ENCODE results near the gene MAGIX. TPM values are rescaled to one million over a fixed set of nuclear protein-coding genes. Genes with fewer than 3 reads are reported as not detected.

The MAGIX gene
- polyA plus RNA-seq, 4 donors, result 3.1 to 10.0 (median 6.4) TPM

- WGBS, 3 donors, result 43 to 65% (median 48%) methylated on average over 3 of the region's 3 CpGs
- no peak for FAIRE-seq
- H3K27ac ChIP-seq (ENCODE audit: low read depth in 1 of 3, low read length in 2 of 3), result no peak overlapping the region
These were observed 12.2 kb downstream of the MAGIX start for GRCh38 chrX:49174723-49175122.

DNA sequence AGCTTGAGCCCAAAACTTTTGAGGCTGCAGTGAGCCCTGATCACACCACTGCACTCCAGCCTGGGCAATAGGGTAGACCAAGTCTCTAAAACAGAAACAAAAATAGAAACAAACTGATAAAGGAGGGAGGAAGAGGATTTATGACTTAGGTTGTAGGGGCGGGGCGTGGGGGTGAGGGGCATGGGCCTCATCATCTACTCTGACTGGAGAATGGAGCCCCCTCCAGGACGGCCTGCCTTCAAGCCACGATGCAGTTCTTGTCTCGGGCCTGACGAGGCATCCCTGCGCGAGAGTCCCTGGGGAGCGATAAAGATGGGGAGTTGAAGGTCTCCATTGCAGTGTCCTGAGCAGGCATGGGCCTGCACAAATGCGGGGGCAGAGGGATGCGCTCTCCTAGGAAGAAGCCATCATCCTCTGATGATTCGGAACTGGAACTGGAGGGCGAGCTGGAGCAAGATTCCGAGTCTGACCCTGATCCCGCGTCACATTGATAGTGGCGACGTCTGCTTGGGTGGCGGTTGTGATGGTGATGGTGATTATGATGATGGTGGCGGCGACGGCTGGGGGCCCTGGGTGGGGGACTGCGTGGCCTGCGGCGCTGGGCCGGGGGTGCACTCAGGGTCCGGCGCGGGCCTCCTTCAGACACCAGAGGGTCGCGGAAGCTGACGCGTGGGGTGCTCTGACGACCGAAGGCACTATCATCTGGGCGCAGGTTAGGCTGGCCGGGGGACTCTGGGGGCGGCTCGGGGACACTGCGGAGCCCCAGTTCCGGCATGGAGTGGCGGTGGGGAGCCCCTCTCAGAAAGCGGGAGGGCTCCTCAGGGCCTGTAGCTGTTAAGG lies 13.1 kb downstream of the MAGIX start:
- peaks cover 0 to 64% (median 9%) of the 10 kb centered on the region in 3 donors for H3K36me3 ChIP-seq (ENCODE audit: control insufficient read depth in 3 of 3, insufficient read depth in 2 of 3, low read depth in 1 of 3, low read length in 3 of 3)
- 90 to 93% (median 92%) methylated on average over 21 to 43 of the region's 43 CpGs for WGBS, 3 donors
- no peaks in the 10 kb centered on the region for H3K27me3 ChIP-seq (ENCODE audit: control insufficient read depth in 3 of 3, insufficient read depth in 3 of 3, low read length in 3 of 3)
- H3K27ac ChIP-seq (ENCODE audit: low read depth in 1 of 3, low read length in 2 of 3), result no peak overlapping the region
- no peaks in the 10 kb centered on the region for H3K9me3 ChIP-seq (ENCODE audit: control insufficient read depth in 2 of 2, insufficient read depth in 1 of 2, low read depth in 1 of 2, low read length in 1 of 2)
- FAIRE-seq (no peak), DNase-seq (no peak)
- H3K4me3 ChIP-seq (ENCODE audit: low read depth in 1 of 3, low read length in 3 of 3), result no peak overlapping the region
- H3K4me1 ChIP-seq (ENCODE audit: control insufficient read depth in 3 of 3, insufficient read depth in 2 of 3, low read depth in 1 of 3, low read length in 2 of 3), result peaks cover 0 to 5% (median 0%) of the 10 kb centered on the region in 3 donors

More at GRCh38 chrX:49174723-49175122, 12.2 kb downstream of the MAGIX start:
- Histone ChIP-seq H3K4me1 (ENCODE audit: control insufficient read depth in 3 of 3, insufficient read depth in 2 of 3, low read depth in 1 of 3, low read length in 2 of 3) (peaks cover 0 to 5% (median 0%) of the 10 kb centered on the region in 3 donors), H3K4me3 (ENCODE audit: low read depth in 1 of 3, low read length in 3 of 3) (no peak overlapping the region), H3K9me3 (ENCODE audit: control insufficient read depth in 2 of 2, insufficient read depth in 1 of 2, low read depth in 1 of 2, low read length in 1 of 2) (no peaks in the 10 kb centered on the region), H3K27me3 (ENCODE audit: control insufficient read depth in 3 of 3, insufficient read depth in 3 of 3, low read length in 3 of 3) (no peaks in the 10 kb centered on the region), H3K36me3 (ENCODE audit: control insufficient read depth in 3 of 3, insufficient read depth in 2 of 3, low read depth in 1 of 3, low read length in 3 of 3) (peaks cover 0 to 62% (median 8%) of the 10 kb centered on the region in 3 donors)
- no peak for DNase-seq

- peak overlapping the region in 1 of 3 donors; percentile 45 for H3K27ac ChIP-seq (ENCODE audit: low read depth in 1 of 3, low read length in 2 of 3)
- H3K27me3 ChIP-seq (ENCODE audit: control insufficient read depth in 3 of 3, insufficient read depth in 3 of 3, low read length in 3 of 3), result no peaks in the 10 kb centered on the region
- no peak overlapping the region for H3K4me3 ChIP-seq (ENCODE audit: low read depth in 1 of 3, low read length in 3 of 3)
- FAIRE-seq (no peak), DNase-seq (peak in 1 of 2 donors; percentile 33)
- H3K9me3 ChIP-seq (ENCODE audit: control insufficient read depth in 2 of 2, insufficient read depth in 1 of 2, low read depth in 1 of 2, low read length in 1 of 2), result no peaks in the 10 kb centered on the region
- peaks cover 0 to 66% (median 9%) of the 10 kb centered on the region in 3 donors for H3K36me3 ChIP-seq (ENCODE audit: control insufficient read depth in 3 of 3, insufficient read depth in 2 of 3, low read depth in 1 of 3, low read length in 3 of 3)
- WGBS, 3 donors, result 54 to 68% (median 65%) methylated on average over 22 to 27 of the region's 27 CpGs
- H3K4me1 ChIP-seq (ENCODE audit: control insufficient read depth in 3 of 3, insufficient read depth in 2 of 3, low read depth in 1 of 3, low read length in 2 of 3), result peaks cover 0 to 5% (median 0%) of the 10 kb centered on the region in 3 donors
These were observed 14.1 kb downstream of the MAGIX start for GRCh38 chrX:49176421-49177326.

- Histone ChIP-seq H3K27ac (ENCODE audit: low read depth in 1 of 3, low read length in 2 of 3) (peak overlapping the region in 1 of 3 donors; percentile 41), H3K27me3 (ENCODE audit: control insufficient read depth in 3 of 3, insufficient read depth in 3 of 3, low read length in 3 of 3) (no peaks in the 10 kb centered on the region), H3K4me1 (ENCODE audit: control insufficient read depth in 3 of 3, insufficient read depth in 2 of 3, low read depth in 1 of 3, low read length in 2 of 3) (peaks cover 0 to 5% (median 0%) of the 10 kb centered on the region in 3 donors), H3K4me3 (ENCODE audit: low read depth in 1 of 3, low read length in 3 of 3) (no peak overlapping the region), H3K9me3 (ENCODE audit: control insufficient read depth in 2 of 2, insufficient read depth in 1 of 2, low read depth in 1 of 2, low read length in 1 of 2) (no peaks in the 10 kb centered on the region), H3K36me3 (ENCODE audit: control insufficient read depth in 3 of 3, insufficient read depth in 2 of 3, low read depth in 1 of 3, low read length in 3 of 3) (peaks cover 0 to 68% (median 9%) of the 10 kb centered on the region in 3 donors)
- FAIRE-seq (no peak), DNase-seq (peak in 1 of 2 donors; percentile 37)
- WGBS, 3 donors, result 52 to 76% (median 69%) methylated on average over 4 of the region's 4 CpGs
These were observed 14.8 kb downstream of the MAGIX start for GRCh38 chrX:49177338-49177833.

DNA sequence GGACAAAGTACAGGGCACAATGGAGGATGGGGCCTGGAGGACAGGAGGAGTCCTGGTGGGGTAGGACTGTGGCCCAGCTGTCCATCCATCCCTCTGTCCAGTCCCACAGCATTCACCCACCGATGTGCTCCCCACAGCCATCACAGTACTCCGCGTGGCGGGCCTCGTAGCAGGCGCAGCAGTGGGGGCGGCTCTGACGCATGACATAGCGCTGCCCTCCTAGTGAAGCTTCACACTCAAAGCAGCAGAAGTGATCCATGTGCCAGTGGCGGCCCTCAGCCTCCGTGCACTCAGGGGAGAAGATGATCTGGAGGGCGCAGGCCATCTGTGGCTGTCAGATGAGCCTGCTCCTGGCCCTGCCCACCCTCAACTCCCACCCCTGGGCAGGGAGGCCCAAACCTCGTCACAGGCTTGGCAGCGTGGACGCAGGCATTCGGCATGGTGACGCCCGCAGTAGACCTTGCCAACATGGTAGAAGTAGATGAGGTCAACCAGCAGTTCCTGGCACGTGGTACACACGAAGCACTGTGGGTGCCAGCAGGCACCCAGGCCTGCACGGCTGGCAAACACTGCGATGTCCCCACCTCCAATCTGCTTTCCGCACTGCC lies 15.4 kb downstream of the MAGIX start:
- peaks cover 0 to 3% (median 0%) of the 10 kb centered on the region in 3 donors for H3K4me1 ChIP-seq (ENCODE audit: control insufficient read depth in 3 of 3, insufficient read depth in 2 of 3, low read depth in 1 of 3, low read length in 2 of 3)
- DNase-seq (no peak), FAIRE-seq (no peak)
- peaks cover 0 to 70% (median 9%) of the 10 kb centered on the region in 3 donors for H3K36me3 ChIP-seq (ENCODE audit: control insufficient read depth in 3 of 3, insufficient read depth in 2 of 3, low read depth in 1 of 3, low read length in 3 of 3)
- H3K9me3 ChIP-seq (ENCODE audit: control insufficient read depth in 2 of 2, insufficient read depth in 1 of 2, low read depth in 1 of 2, low read length in 1 of 2), result no peaks in the 10 kb centered on the region
- H3K27me3 ChIP-seq (ENCODE audit: control insufficient read depth in 3 of 3, insufficient read depth in 3 of 3, low read length in 3 of 3), result no peaks in the 10 kb centered on the region
- H3K27ac ChIP-seq (ENCODE audit: low read depth in 1 of 3, low read length in 2 of 3), result no peak overlapping the region
- no peak overlapping the region for H3K4me3 ChIP-seq (ENCODE audit: low read depth in 1 of 3, low read length in 3 of 3)
- WGBS, 3 donors, result 91 to 95% (median 92%) methylated on average over 14 to 23 of the region's 23 CpGs

DNA sequence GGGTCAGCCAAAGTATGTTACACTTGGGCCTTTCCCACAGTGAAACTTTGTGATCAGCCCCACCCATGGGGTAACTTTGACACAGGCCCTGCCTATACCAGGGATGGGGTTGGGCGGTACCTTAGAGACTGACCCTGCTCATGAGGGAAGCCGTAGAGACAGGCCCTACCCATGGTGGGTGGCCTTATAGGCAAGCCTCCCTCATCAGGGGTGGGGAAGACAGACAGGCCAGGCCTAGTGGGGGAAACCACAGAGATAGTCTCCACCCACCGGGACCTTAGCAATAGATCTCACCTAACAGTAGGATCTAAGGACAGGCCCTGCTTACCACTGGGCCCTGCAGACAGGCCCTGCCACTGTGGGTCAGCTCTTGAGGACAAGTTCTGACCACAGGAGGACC lies 16.0 kb downstream of the MAGIX start:
- WGBS, 3 donors, result 83 to 88% (median 86%) methylated on average over 2 to 3 of the region's 3 CpGs
- no peak overlapping the region for H3K27ac ChIP-seq (ENCODE audit: low read depth in 1 of 3, low read length in 2 of 3)

GRCh38 chrX:49179358-49179757 lies 16.8 kb downstream of the MAGIX start:
- H3K4me3 ChIP-seq (ENCODE audit: low read depth in 1 of 3, low read length in 3 of 3), result no peak overlapping the region
- FAIRE-seq, result no peak
- no peaks in the 10 kb centered on the region for H3K27me3 ChIP-seq (ENCODE audit: control insufficient read depth in 3 of 3, insufficient read depth in 3 of 3, low read length in 3 of 3)
- peaks cover 0 to 3% (median 0%) of the 10 kb centered on the region in 3 donors for H3K4me1 ChIP-seq (ENCODE audit: control insufficient read depth in 3 of 3, insufficient read depth in 2 of 3, low read depth in 1 of 3, low read length in 2 of 3)
- 72 to 87% (median 83%) methylated on average over 2 of the region's 2 CpGs for whole genome bisulfite sequencing, 3 donors
- peaks cover 4 to 65% (median 4%) of the 10 kb centered on the region in 3 donors for H3K36me3 ChIP-seq (ENCODE audit: control insufficient read depth in 3 of 3, insufficient read depth in 2 of 3, low read depth in 1 of 3, low read length in 3 of 3)
- no peaks in the 10 kb centered on the region for H3K9me3 ChIP-seq (ENCODE audit: control insufficient read depth in 2 of 2, insufficient read depth in 1 of 2, low read depth in 1 of 2, low read length in 1 of 2)
- DNase-seq, result no peak
- no peak overlapping the region for H3K27ac ChIP-seq (ENCODE audit: low read depth in 1 of 3, low read length in 2 of 3)

More for the DNA sequence above, 16.0 kb downstream of the MAGIX start:
- Histone ChIP-seq H3K4me1 (ENCODE audit: control insufficient read depth in 3 of 3, insufficient read depth in 2 of 3, low read depth in 1 of 3, low read length in 2 of 3) (no peaks in the 10 kb centered on the region), H3K27me3 (ENCODE audit: control insufficient read depth in 3 of 3, insufficient read depth in 3 of 3, low read length in 3 of 3) (no peaks in the 10 kb centered on the region), H3K9me3 (ENCODE audit: control insufficient read depth in 2 of 2, insufficient read depth in 1 of 2, low read depth in 1 of 2, low read length in 1 of 2) (no peaks in the 10 kb centered on the region), H3K4me3 (ENCODE audit: low read depth in 1 of 3, low read length in 3 of 3) (no peak overlapping the region), H3K36me3 (ENCODE audit: control insufficient read depth in 3 of 3, insufficient read depth in 2 of 3, low read depth in 1 of 3, low read length in 3 of 3) (peaks cover 4 to 70% (median 5%) of the 10 kb centered on the region in 3 donors)
- DNase-seq (no peak), FAIRE-seq (no peak)
